D341Med (cell line): ENCODE data around the gene ANLN.
"Not testable (repeated sequence)": the region's sequence is repeated elsewhere in the genome, so short reads cannot be mapped to it uniquely, and the experiment has no call there.

Experiments used
- DNase-seq: peaks from one replicate; pipeline ENCODE4 v3.0.0; 2012; ENCODE audit warnings: low spot score

Gene ANLN

GRCh38 chr7:36409180-36409579 lies 19.5 kb downstream of the ANLN start:
- DNase-seq, result no peak

- DNase-seq, result no peak
Observed at GRCh38 chr7:36415144-36415543, 25.5 kb downstream of the ANLN start.

- DNase-seq, result no peak
Observed at GRCh38 chr7:36416251-36416650, 26.6 kb downstream of the ANLN start.

- DNase-seq, result no peak
Observed at GRCh38 chr7:36420307-36420706, 30.6 kb downstream of the ANLN start.

- DNase-seq, result no peak
Observed at GRCh38 chr7:36422072-36422471, 32.4 kb downstream of the ANLN start.

GRCh38 chr7:36423633-36424032 lies 34.0 kb downstream of the ANLN start:
- DNase-seq, result no peak

GRCh38 chr7:36430186-36430585 lies 40.5 kb downstream of the ANLN start:
- no peak for DNase-seq

GRCh38 chr7:36430881-36431280 lies 41.2 kb downstream of the ANLN start:
- no peak for DNase-seq

GRCh38 chr7:36438211-36438610 lies 48.5 kb downstream of the ANLN start:
- DNase-seq, result no peak

- DNase-seq, result no peak
Observed at GRCh38 chr7:36439624-36440023, 50.0 kb downstream of the ANLN start.

GRCh38 chr7:36440880-36441279 lies 51.2 kb downstream of the ANLN start:
- peak; percentile 31 for DNase-seq

GRCh38 chr7:36441344-36442022 lies 51.8 kb downstream of the ANLN start:
- no peak for DNase-seq

GRCh38 chr7:36448781-36449379 lies 59.2 kb downstream of the ANLN start:
- DNase-seq, result no peak

GRCh38 chr7:36449685-36450084 lies 60.0 kb downstream of the ANLN start:
- no peak for DNase-seq

GRCh38 chr7:36453769-36454168 lies 64.1 kb downstream of the ANLN start:
- DNase-seq, result no peak

- DNase-seq, result no peak
Observed at GRCh38 chr7:36455646-36456045, 66.0 kb downstream of the ANLN start.

GRCh38 chr7:36456138-36456537 lies 66.5 kb downstream of the ANLN start:
- DNase-seq, result no peak

- no peak for DNase-seq
Observed at GRCh38 chr7:36456548-36456947, 66.9 kb downstream of the ANLN start.

- no peak for DNase-seq
Observed at GRCh38 chr7:36459236-36459960, 69.7 kb downstream of the ANLN start.

GRCh38 chr7:36460811-36461429 lies 71.3 kb downstream of the ANLN start:
- DNase-seq, result no peak

- no peak for DNase-seq
Observed at GRCh38 chr7:36462551-36463137, 73.0 kb downstream of the ANLN start.

- DNase-seq, result no peak
Observed at GRCh38 chr7:36464271-36464670, 74.6 kb downstream of the ANLN start.

GRCh38 chr7:36466001-36466400 lies 76.3 kb downstream of the ANLN start:
- DNase-seq, result not testable (repeated sequence)
